Spleen (tissue), 11 donors: ENCODE results near the gene LRRFIP2. TPM values are rescaled to one million over a fixed set of nuclear protein-coding genes. Genes with fewer than 3 reads are reported as not detected.

Experiments used
- DNase-seq: peaks from one replicate; pipeline ENCODE4 v3.0.0-alpha.2; 2020
- H3K27ac ChIP-seq, 8 donors: fragments of 200-600 bp; sonication (generic) in 7 of 8; 1 replicate in 4 of 8; 2 replicates in 4 of 8; pipeline versions ENCODE4 v1.5.0 to v1.8.0; 2016 to 2021; ENCODE audit warnings: inconsistent platforms in 4 of 8, mild to moderate bottlenecking in 4 of 8, moderate library complexity in 1 of 8
- H3K27me3 ChIP-seq, 7 donors: fragments of 200-600 bp; sonication (generic) in 6 of 7; replicated peaks in 1 of 7; 1 replicate in 4 of 7; 2 replicates in 3 of 7; pipeline versions ENCODE4 v1.5.0 to v1.8.0; 2016 to 2021; ENCODE audit warnings: inconsistent platforms in 3 of 7, mild to moderate bottlenecking in 1 of 7
- H3K36me3 ChIP-seq, 6 donors: fragments of 200-600 bp; sonication (generic) in 5 of 6; 1 replicate in 4 of 6; 2 replicates in 2 of 6; pipeline versions ENCODE4 v1.5.0 to v1.8.0; 2016 to 2021; ENCODE audit warnings: inconsistent platforms in 2 of 6
- H3K4me1 ChIP-seq, 6 donors: fragments of 200-600 bp; sonication (generic) in 5 of 6; 1 replicate in 3 of 6; 2 replicates in 3 of 6; pipeline versions ENCODE4 v1.5.0 to v1.8.0; 2016 to 2021; ENCODE audit warnings: inconsistent platforms in 3 of 6
- H3K4me3 ChIP-seq, 8 donors: fragments of 200-600 bp; sonication (generic) in 7 of 8; 1 replicate in 4 of 8; 2 replicates in 4 of 8; pipeline versions ENCODE4 v1.5.0 to v1.8.0; 2016 to 2021; ENCODE audit warnings: inconsistent platforms in 4 of 8, mild to moderate bottlenecking in 4 of 8, moderate library complexity in 2 of 8
- H3K9me3 ChIP-seq, 8 donors: fragments of 200-600 bp; sonication (generic) in 7 of 8; 1 replicate in 4 of 8; 2 replicates in 4 of 8; pipeline versions ENCODE4 v1.5.0 to v1.8.0; 2016 to 2021; ENCODE audit warnings: inconsistent platforms in 4 of 8
- CTCF ChIP-seq, 11 experiments: fragments of 200-600 bp in 7 of 11; fragments of 450-650 bp in 4 of 11; sonication (generic) in 4 of 11; IDR thresholded peaks in 8 of 11; conservative IDR thresholded peaks in 3 of 11; 1 replicate in 7 of 11; 2 replicates in 4 of 11; pipeline versions ENCODE4 v1.4.0 to v1.8.0; 2016 to 2021; ENCODE audit warnings: antibody characterized with exemption in 11 of 11, inconsistent platforms in 4 of 11, mild to moderate bottlenecking in 1 of 11
- POLR2A ChIP-seq, 3 donors: fragments of 450-650 bp; IDR thresholded peaks; one replicate each; pipeline ENCODE4 v1.5.1; 2017; ENCODE audit warnings: antibody characterized with exemption in 3 of 3, mild to moderate bottlenecking in 1 of 3
- POLR2AphosphoS5 ChIP-seq, 3 donors: sonication (generic); formaldehyde crosslinking; IDR thresholded peaks; one replicate each; pipeline ENCODE4 v1.5.1; 2017; ENCODE audit warnings: antibody characterized with exemption in 3 of 3
- WGBS, 5 donors: extraction: QIAGEN DNeasy Blood & Tissue Kit in 3 of 5; methylation state at CpG; one replicate each; pipeline versions ENCODE4 v1.1.5 to v1.1.7; 2013 to 2018; 5-methylcytosine and 5-hydroxymethylcytosine counted together
- intact Hi-C: fragments of 100-400 bp; cut with DNase I; formaldehyde crosslinking; loops from one replicate; pipeline ENCODE4 v1.15.0; 2023; ENCODE audit warnings: low total_unique reads
- polyA plus RNA-seq, 3 donors: library from polyadenylated mRNA; stranded (reverse); fragments of 200-250 nt; gene quantifications; one replicate each; pipeline ENCODE4 v1.2.1, GENCODE V29; 2013
- total RNA-seq, 7 donors: library from RNA; depleted of rRNA in 3 of 7; stranded (reverse); fragments of >200 nt in 3 of 7; fragmentation: NEBNext Ultra II Directional in 4 of 7; extraction: Animal tissue kit (Norgen Biotek cat#: 25700) in 4 of 7; gene quantifications; one replicate each; pipeline versions ENCODE4 v1.1.0 to v1.2.1, GENCODE V29; 2016 to 2021
- donor health status: healthy with polysubstance abuse.
- donor health status: DM: no; HTN: no; CAD: no; lungs with moderate emphysema.
- donor health status: DM: no; HTN: no; CAD: no.
- donor health status: Bipolar disorder and iron deficiency.
- donor health status: healthy.
- donor health status: DM: no; HTN: no; CAD: no.
- donor health status: DM: yes; HTN: yes; CAD: no.

LRRFIP2 gene
- total and polyA plus RNA-seq, 10 donors = 18.9 to 111 (median 86.9) TPM

GRCh38 chr3:37183976-37184375 is 9.6 kb upstream of the LRRFIP2 start:
- H3K4me1 ChIP-seq = peaks cover 0 to 19% (median 2%) of the 10 kb centered on the region in 6 donors
- no peaks in the 10 kb centered on the region for H3K27me3 ChIP-seq
- no peak for TF ChIP-seq POLR2A (IDR thresholded peaks at IDR 0.05)
- intact Hi-C loops = no loop called here
- H3K36me3 ChIP-seq = no peaks in the 10 kb centered on the region
- 85 to 95% (median 90%) methylated on average over 5 of the region's 5 CpGs for WGBS, 5 donors
- no peak for DNase-seq
- H3K4me3 ChIP-seq = no peak overlapping the region
- no peak overlapping the region for H3K27ac ChIP-seq
- H3K9me3 ChIP-seq = no peaks in the 10 kb centered on the region

GRCh38 chr3:37183375-37183831 is 9.0 kb upstream of the LRRFIP2 start:
- H3K36me3 ChIP-seq = no peaks in the 10 kb centered on the region
- TF ChIP-seq POLR2A (IDR thresholded peaks at IDR 0.05) = no peak
- TF ChIP-seq CTCF (IDR thresholded peaks at IDR 0.05 in 8 of 11, conservative IDR thresholded peaks at IDR 0.05 in 3 of 11) = no peak
- TF ChIP-seq POLR2AphosphoS5 (IDR thresholded peaks at IDR 0.05) = no peak
- no peaks in the 10 kb centered on the region for H3K27me3 ChIP-seq
- DNase-seq = no peak
- 90 to 96% (median 94%) methylated on average over 3 of the region's 3 CpGs for WGBS, 5 donors
- peak overlapping the region in 1 of 8 donors; percentile 13 for H3K27ac ChIP-seq
- no peaks in the 10 kb centered on the region for H3K9me3 ChIP-seq
- no peak overlapping the region for H3K4me3 ChIP-seq
- intact Hi-C loops = no loop called here
- H3K4me1 ChIP-seq = peaks cover 0 to 24% (median 8%) of the 10 kb centered on the region in 6 donors

- peaks cover 0 to 30% (median 14%) of the 10 kb centered on the region in 6 donors for H3K4me1 ChIP-seq
- TF ChIP-seq POLR2AphosphoS5 (IDR thresholded peaks at IDR 0.05) (no peak), POLR2A (IDR thresholded peaks at IDR 0.05) (no peak), CTCF (IDR thresholded peaks at IDR 0.05 in 8 of 11, conservative IDR thresholded peaks at IDR 0.05 in 3 of 11) (no peak)
These were observed 8.4 kb upstream of the LRRFIP2 start for GRCh38 chr3:37182816-37183215.

GRCh38 chr3:37181756-37182155 is 7.4 kb upstream of the LRRFIP2 start:
- TF ChIP-seq POLR2A (IDR thresholded peaks at IDR 0.05) (no peak), POLR2AphosphoS5 (IDR thresholded peaks at IDR 0.05) (no peak), CTCF (IDR thresholded peaks at IDR 0.05 in 8 of 11, conservative IDR thresholded peaks at IDR 0.05 in 3 of 11) (no peak)
- 72 to 76% (median 73%) methylated on average over 7 of the region's 7 CpGs for WGBS, 5 donors
- intact Hi-C loops = no loop called here
- Histone ChIP-seq H3K27ac (peak overlapping the region in 1 of 8 donors; percentile 6), H3K4me3 (no peak overlapping the region), H3K27me3 (no peaks in the 10 kb centered on the region), H3K4me1 (peaks cover 0 to 41% (median 24%) of the 10 kb centered on the region in 6 donors), H3K36me3 (no peaks in the 10 kb centered on the region), H3K9me3 (no peaks in the 10 kb centered on the region)
- no peak for DNase-seq

More at GRCh38 chr3:37182816-37183215, 8.4 kb upstream of the LRRFIP2 start:
- no peak overlapping the region for H3K4me3 ChIP-seq
- intact Hi-C loops = no loop called here
- no peak for DNase-seq
- no peaks in the 10 kb centered on the region for H3K9me3 ChIP-seq
- H3K27ac ChIP-seq = peak overlapping the region in 1 of 8 donors; percentile 13
- H3K36me3 ChIP-seq = no peaks in the 10 kb centered on the region
- no peaks in the 10 kb centered on the region for H3K27me3 ChIP-seq
